Mesendoderm (in vitro differentiated cells): ENCODE measurements around the gene NEDD4L. TPM values are rescaled to one million over a fixed set of nuclear protein-coding genes. Genes with fewer than 3 reads are reported as not detected.

ENCODE experiments used
- DNase-seq: peaks from one replicate; pipeline ENCODE4 v3.0.0; 2013
- H2AK5ac ChIP-seq: 2 replicates; pipeline ENCODE4 v1.6.1; 2013; ENCODE audit warnings: low read length, inconsistent platforms
- H2BK120ac ChIP-seq: 2 replicates; pipeline ENCODE4 v1.6.1; 2013; ENCODE audit warnings: low read depth, mild to moderate bottlenecking, low read length, moderate library complexity, mixed read lengths
- H2BK15ac ChIP-seq: replicated peaks from 2 replicates; pipeline ENCODE4 v1.6.1; 2013; ENCODE audit warnings: low read depth, mild to moderate bottlenecking, moderate library complexity
- H2BK5ac ChIP-seq: 2 replicates; pipeline ENCODE4 v1.6.1; 2013; ENCODE audit warnings: low read length, inconsistent platforms
- H3K18ac ChIP-seq: 2 replicates; pipeline ENCODE4 v1.6.1; 2013; ENCODE audit warnings: mild to moderate bottlenecking, low read length, mixed read lengths
- H3K23ac ChIP-seq: one replicate; pipeline ENCODE4 v1.6.1; 2013; ENCODE audit warnings: low read length
- H3K27ac ChIP-seq: 2 replicates; pipeline ENCODE4 v1.5.1; 2013; ENCODE audit warnings: low read depth, mild to moderate bottlenecking, inconsistent platforms, low read length, moderate library complexity
- H3K27me3 ChIP-seq: 2 replicates; pipeline ENCODE4 v1.6.1; 2013; ENCODE audit warnings: low read length, control low read depth, mild to moderate bottlenecking, inconsistent platforms; ENCODE audit not compliant: insufficient read depth, poor library complexity
- H3K36me3 ChIP-seq: 2 replicates; pipeline ENCODE4 v1.6.1; 2013; ENCODE audit warnings: low read length, inconsistent platforms; ENCODE audit not compliant: control insufficient read depth, insufficient read depth
- H3K4ac ChIP-seq: one replicate; pipeline ENCODE4 v1.6.1; 2013; ENCODE audit warnings: low read depth, mild to moderate bottlenecking, low read length, moderate library complexity
- H3K4me1 ChIP-seq: 2 replicates; pipeline ENCODE4 v1.6.1; 2013; ENCODE audit warnings: low read depth, low read length, inconsistent platforms; ENCODE audit not compliant: control insufficient read depth
- H3K4me2 ChIP-seq: 2 replicates; pipeline ENCODE4 v1.6.1; 2013; ENCODE audit warnings: low read length
- H3K4me3 ChIP-seq: 2 replicates; pipeline ENCODE4 v1.5.1; 2013; ENCODE audit warnings: mild to moderate bottlenecking, low read length
- H3K56ac ChIP-seq: one replicate; pipeline ENCODE4 v1.6.1; 2013; ENCODE audit warnings: low read length
- H3K79me1 ChIP-seq: 2 replicates; pipeline ENCODE4 v1.6.1; 2013; ENCODE audit warnings: low read length, inconsistent platforms
- H3K79me2 ChIP-seq: 2 replicates; pipeline ENCODE4 v1.6.1; 2013; ENCODE audit warnings: mild to moderate bottlenecking, low read length; ENCODE audit not compliant: control insufficient read depth, insufficient read depth
- H3K9ac ChIP-seq: 2 replicates; pipeline ENCODE4 v1.6.1; 2013; ENCODE audit warnings: low read length, inconsistent platforms
- H4K5ac ChIP-seq: one replicate; pipeline ENCODE4 v1.6.1; 2013; ENCODE audit warnings: low read length
- H4K8ac ChIP-seq: one replicate; pipeline ENCODE4 v1.6.1; 2013; ENCODE audit warnings: low read depth, mild to moderate bottlenecking, control low read depth, low read length, moderate library complexity
- WGBS: extraction: QIAGEN DNeasy Blood & Tissue Kit; methylation state at CpG from one replicate; pipeline ENCODE4 v1.1.7; 2013; ENCODE audit warnings: low lambda C conversion rate, missing lambda C conversion rate; ENCODE audit not compliant: insufficient coverage; ENCODE audit errors: extremely low coverage; 5-methylcytosine and 5-hydroxymethylcytosine counted together
- small RNA-seq: library from polyadenylated mRNA; stranded (forward); fragments of <200 nt; extraction: miRNeasy Mini kit (QIAGEN cat#:217004); gene quantifications from one replicate; pipeline ENCODE3, GENCODE V24; 2013; ENCODE audit not compliant: insufficient read depth

NEDD4L gene

GRCh38 chr18:58443671-58444070 lies 399.6 kb downstream of the NEDD4L start:
- no peaks in the 10 kb centered on the region for H3K27me3 ChIP-seq
- H3K4me2 ChIP-seq = no peak overlapping the region
- no peaks in the 10 kb centered on the region for H3K36me3 ChIP-seq
- H3K9ac ChIP-seq = no peak overlapping the region
- H2AK5ac ChIP-seq = no peak overlapping the region
- H3K4ac ChIP-seq = no peak overlapping the region
- no peak overlapping the region for H2BK15ac ChIP-seq
- H3K4me1 ChIP-seq = peaks cover 4% of the 10 kb centered on the region
- H3K4me3 ChIP-seq = no peak overlapping the region
- H3K23ac ChIP-seq = no peak overlapping the region
- no peak overlapping the region for H3K27ac ChIP-seq
- no peaks in the 10 kb centered on the region for H3K79me2 ChIP-seq
- no peak overlapping the region for H4K5ac ChIP-seq
- DNase-seq = no peak
- H2BK5ac ChIP-seq = no peak overlapping the region
- no peak overlapping the region for H3K18ac ChIP-seq
- H3K56ac ChIP-seq = no peak overlapping the region
- H2BK120ac ChIP-seq = no peak overlapping the region
- no peak overlapping the region for H4K8ac ChIP-seq
- no peaks in the 10 kb centered on the region for H3K79me1 ChIP-seq
- WGBS = no CpG with 5 or more reads among the region's 6 CpGs

GRCh38 chr18:58446391-58447060 lies 402.5 kb downstream of the NEDD4L start:
- H3K27ac ChIP-seq = no peak overlapping the region
- WGBS = no CpG with 5 or more reads among the region's 11 CpGs

DNA sequence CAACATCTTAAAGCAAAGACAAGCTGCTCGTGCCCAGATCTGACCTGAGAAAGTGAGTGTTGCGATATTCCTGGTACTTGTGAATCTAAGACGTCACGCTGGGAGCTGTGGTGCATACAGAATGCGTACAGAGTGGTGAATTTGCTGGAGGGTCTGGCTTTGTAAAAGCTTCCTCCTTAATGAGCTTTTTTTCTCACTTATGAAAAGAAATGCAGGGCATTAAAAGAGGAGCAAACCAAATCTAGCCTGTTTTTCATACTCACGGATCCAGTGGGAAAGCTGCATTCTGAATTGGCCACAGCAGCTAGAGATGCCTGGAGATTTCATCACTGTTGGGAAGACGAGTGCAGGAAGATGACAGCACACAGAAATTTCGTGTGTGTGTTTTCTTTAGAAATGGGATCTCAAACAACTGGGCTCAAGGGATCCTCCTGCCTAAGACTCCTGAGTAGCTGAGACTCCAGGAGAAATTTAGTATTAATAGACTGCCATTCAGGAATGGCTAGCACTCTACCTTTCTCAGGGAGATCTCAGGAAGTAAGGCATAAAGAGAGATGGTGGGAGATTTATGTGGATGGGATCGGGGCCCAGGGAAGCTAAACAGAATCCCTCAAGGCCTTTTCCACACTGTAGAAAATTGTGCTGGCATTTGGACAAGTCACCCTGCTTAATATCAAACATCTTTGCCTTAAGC lies 403.5 kb downstream of the NEDD4L start:
- no peak overlapping the region for H4K5ac ChIP-seq
- no peak overlapping the region for H3K4me2 ChIP-seq
- H2BK15ac ChIP-seq = no peak overlapping the region
- no peak overlapping the region for H3K27ac ChIP-seq
- H3K18ac ChIP-seq = no peak overlapping the region
- no peaks in the 10 kb centered on the region for H3K79me1 ChIP-seq
- no peaks in the 10 kb centered on the region for H3K36me3 ChIP-seq
- no peak overlapping the region for H4K8ac ChIP-seq
- WGBS = no CpG with 5 or more reads among the region's 9 CpGs
- DNase-seq = peak; percentile 21
- no peak overlapping the region for H3K4ac ChIP-seq
- H3K4me3 ChIP-seq = no peak overlapping the region
- H3K9ac ChIP-seq = no peak overlapping the region
- H2BK5ac ChIP-seq = no peak overlapping the region
- no peak overlapping the region for H2BK120ac ChIP-seq
- peaks cover 5% of the 10 kb centered on the region for H3K4me1 ChIP-seq
- no peaks in the 10 kb centered on the region for H3K27me3 ChIP-seq
- no peak overlapping the region for H3K56ac ChIP-seq
- H3K23ac ChIP-seq = no peak overlapping the region
- no peak overlapping the region for H2AK5ac ChIP-seq
- H3K79me2 ChIP-seq = no peaks in the 10 kb centered on the region

More at GRCh38 chr18:58446391-58447060, 402.5 kb downstream of the NEDD4L start:
- Histone ChIP-seq H3K4me3 (no peak overlapping the region), H4K8ac (no peak overlapping the region), H2BK120ac (no peak overlapping the region), H2BK5ac (no peak overlapping the region), H3K79me2 (no peaks in the 10 kb centered on the region), H3K27me3 (no peaks in the 10 kb centered on the region), H3K56ac (no peak overlapping the region), H3K4me1 (peaks cover 5% of the 10 kb centered on the region), H3K4ac (no peak overlapping the region), H3K9ac (no peak overlapping the region), H2AK5ac (no peak overlapping the region), H3K23ac (no peak overlapping the region), H3K79me1 (no peaks in the 10 kb centered on the region), H3K18ac (no peak overlapping the region), H2BK15ac (no peak overlapping the region), H3K36me3 (no peaks in the 10 kb centered on the region), H4K5ac (no peak overlapping the region), H3K4me2 (no peak overlapping the region)
- no peak for DNase-seq

GRCh38 chr18:58449464-58449863 lies 405.4 kb downstream of the NEDD4L start:
- H3K79me2 ChIP-seq = no peaks in the 10 kb centered on the region
- no peak overlapping the region for H3K56ac ChIP-seq
- no peaks in the 10 kb centered on the region for H3K27me3 ChIP-seq
- H3K4me3 ChIP-seq = no peak overlapping the region
- H3K4ac ChIP-seq = no peak overlapping the region
- H2AK5ac ChIP-seq = no peak overlapping the region
- H4K5ac ChIP-seq = no peak overlapping the region
- no peaks in the 10 kb centered on the region for H3K79me1 ChIP-seq
- H2BK5ac ChIP-seq = no peak overlapping the region
- H3K4me2 ChIP-seq = no peak overlapping the region
- H3K4me1 ChIP-seq = peaks cover 5% of the 10 kb centered on the region
- H3K18ac ChIP-seq = no peak overlapping the region
- no peak overlapping the region for H4K8ac ChIP-seq
- no peak overlapping the region for H3K9ac ChIP-seq
- no peaks in the 10 kb centered on the region for H3K36me3 ChIP-seq
- no peak overlapping the region for H3K23ac ChIP-seq
- WGBS = no CpG with 5 or more reads among the region's 5 CpGs
- DNase-seq = peak; percentile 70
- no peak overlapping the region for H2BK15ac ChIP-seq
- no peak overlapping the region for H2BK120ac ChIP-seq
- H3K27ac ChIP-seq = no peak overlapping the region

Small RNA genes within 50 kb of the gene (small RNA-seq; reads per million reads assigned to genes)
- not detected for gene HMGN1P30
- not detected for gene MIR3591
